Measurements from ENCODE around the gene MUC5B. TPM values are rescaled to one million over a fixed set of nuclear protein-coding genes. Genes with fewer than 3 reads are reported as not detected.

Gene MUC5B
- total and polyA plus RNA-seq, 2 donors (not counting 3 experiments of a cell fraction or from before 2014, with no cell fraction given): not detected

- CTCF ChIA-PET: no interaction called here
Measured at GRCh38 chr11:1229471-1230120, 6.7 kb downstream of the MUC5B start.

More at GRCh38 chr11:1229471-1230120, 6.7 kb downstream of the MUC5B start:
- Histone ChIP-seq H4K20me1 (replicated peaks; ENCODE audit: control insufficient read depth, extremely low read depth, insufficient read depth, low read length) (no peaks in the 10 kb centered on the region), H3K9me1 (replicated peaks; ENCODE audit: control insufficient read depth, extremely low read depth, insufficient read depth, low read length) (no peaks in the 10 kb centered on the region), H3K4me1 (ENCODE audit: control insufficient read depth, extremely low read depth, insufficient read depth, low read length) (no peaks in the 10 kb centered on the region), H3K9me3 (replicated peaks; ENCODE audit: control insufficient read depth, insufficient read depth, low read length) (no peaks in the 10 kb centered on the region), H3K36me3 (ENCODE audit: control insufficient read depth in 2 of 2, extremely low read depth in 1 of 2, insufficient read depth in 2 of 2, low read length in 2 of 2) (no peaks in the 10 kb centered on the region), H3K4me2 (ENCODE audit: insufficient read depth, low read length) (no peak overlapping the region), H3K27me3 (ENCODE audit: control insufficient read depth in 2 of 2, insufficient read depth in 2 of 2, low read length in 2 of 2) (no peaks in the 10 kb centered on the region), H3K9ac (replicated peaks; ENCODE audit: extremely low read depth, insufficient read depth, low read length) (no peak overlapping the region), H3K79me2 (ENCODE audit: control insufficient read depth, insufficient read depth, low read length) (no peaks in the 10 kb centered on the region), H3K27ac (ENCODE audit: insufficient read depth, low read depth, low read length) (no peak overlapping the region), H3K4me3 (replicated peaks in 1 of 3; ENCODE audit: insufficient read depth in 1 of 3, low read depth in 1 of 3, low read length in 3 of 3) (no peak overlapping the region), H2AFZ (ENCODE audit: low read depth, low read length) (no peak overlapping the region)
- TF ChIP-seq GATA2 (IDR thresholded peaks at IDR 0.05; ENCODE audit: insufficient read depth, insufficient read length, low read depth, low read length) (no peak), EZH2 (IDR thresholded peaks at IDR 0.05; ENCODE audit: borderline replicate concordance, low read depth, low read length, severe bottlenecking) (no peak), POLR2A (IDR thresholded peaks at IDR 0.05; ENCODE audit: low read depth, low read length) (no peak), FOS (IDR thresholded peaks at IDR 0.05; ENCODE audit: borderline replicate concordance, insufficient read depth, low read length) (no peak), MYC (IDR thresholded peaks at IDR 0.05; ENCODE audit: low read depth, low read length) (no peak), JUN (IDR thresholded peaks at IDR 0.05; ENCODE audit: borderline replicate concordance, insufficient read depth, insufficient read length, low read depth) (no peak), MAX (IDR thresholded peaks at IDR 0.05; ENCODE audit: insufficient read depth, insufficient read length) (no peak), CTCF (IDR thresholded peaks at IDR 0.05; ENCODE audit: extremely low read depth in 1 of 2, insufficient read depth in 1 of 2, low read depth in 1 of 2, low read length in 2 of 2) (no peak), POLR2AphosphoS5 (IDR thresholded peaks at IDR 0.05; ENCODE audit: insufficient read depth, low read depth, low read length) (no peak)
- POLR2A ChIA-PET: no interaction called here
- dilution Hi-C loops (cut with MboI; ENCODE audit: extremely low pct_ligation_motif_present, low sequenced_read_pairs): no loop called here
- DNase-seq (ENCODE audit: low read depth, low spot score) (no peak), FAIRE-seq (no peak)
- BruUV-seq (replicated peaks): no TSS peak
- intact Hi-C loops (cut with micrococcal nuclease): no loop called here

Data from endothelial cell of umbilical vein (primary cell).